HL-60 (cell line): ENCODE measurements around the gene CAMK1D.

Experiments used
- DNase-seq, 2 experiments: peaks; one replicate each; pipeline ENCODE4 v3.0.0-alpha.2; 2010 to 2020; ENCODE audit warnings: low read depth in 1 of 2, low spot score in 1 of 2
- H3K27ac ChIP-seq: fragments of 250-450 bp; sonication (Bioruptor Pico); replicated peaks from 2 replicates; pipeline ENCODE4 v1.5.1; 2020; ENCODE audit warnings: mild to moderate bottlenecking, moderate library complexity
- H3K27me3 ChIP-seq: fragments of 250-450 bp; sonication (Bioruptor Pico); 2 replicates; pipeline ENCODE4 v1.5.1; 2021; ENCODE audit warnings: mild to moderate bottlenecking, moderate library complexity; ENCODE audit not compliant: insufficient read depth, poor library complexity, severe bottlenecking
- H3K4me3 ChIP-seq: replicated peaks from 2 replicates; pipeline ENCODE4 v1.5.1; 2011; ENCODE audit warnings: mild to moderate bottlenecking, control low read depth, low read length; ENCODE audit not compliant: insufficient read depth
- GABPA ChIP-seq: IDR thresholded peaks from 2 replicates; pipeline ENCODE4 v1.6.1; 2012; ENCODE audit warnings: low read depth
- POLR2AphosphoS5 ChIP-seq: IDR thresholded peaks from 2 replicates; pipeline ENCODE4 v1.6.1; 2012; ENCODE audit warnings: low read depth
- SPI1 ChIP-seq: IDR thresholded peaks from 2 replicates; pipeline ENCODE4 v1.6.1; 2012; ENCODE audit warnings: low read depth, mild to moderate bottlenecking, borderline replicate concordance
- TF ChIP-seq, protein P1 (sequence below): IDR thresholded peaks from one replicate; pipeline ENCODE4 v1.5.1; 2011; ENCODE audit warnings: low read length, control low read depth, inconsistent platforms; ENCODE audit not compliant: insufficient read depth
- TF ChIP-seq, protein P2 (sequence below): IDR thresholded peaks from 2 replicates; pipeline ENCODE4 v1.6.1; 2012; ENCODE audit warnings: low read depth; ENCODE audit not compliant: insufficient replicate concordance

Gene CAMK1D

GRCh38 chr10:12733271-12733670 lies 383.9 kb downstream of the CAMK1D start:
- Histone ChIP-seq H3K27ac (no peak overlapping the region), H3K4me3 (no peak overlapping the region), H3K27me3 (no peaks in the 10 kb centered on the region)
- TF ChIP-seq, protein P1, sequence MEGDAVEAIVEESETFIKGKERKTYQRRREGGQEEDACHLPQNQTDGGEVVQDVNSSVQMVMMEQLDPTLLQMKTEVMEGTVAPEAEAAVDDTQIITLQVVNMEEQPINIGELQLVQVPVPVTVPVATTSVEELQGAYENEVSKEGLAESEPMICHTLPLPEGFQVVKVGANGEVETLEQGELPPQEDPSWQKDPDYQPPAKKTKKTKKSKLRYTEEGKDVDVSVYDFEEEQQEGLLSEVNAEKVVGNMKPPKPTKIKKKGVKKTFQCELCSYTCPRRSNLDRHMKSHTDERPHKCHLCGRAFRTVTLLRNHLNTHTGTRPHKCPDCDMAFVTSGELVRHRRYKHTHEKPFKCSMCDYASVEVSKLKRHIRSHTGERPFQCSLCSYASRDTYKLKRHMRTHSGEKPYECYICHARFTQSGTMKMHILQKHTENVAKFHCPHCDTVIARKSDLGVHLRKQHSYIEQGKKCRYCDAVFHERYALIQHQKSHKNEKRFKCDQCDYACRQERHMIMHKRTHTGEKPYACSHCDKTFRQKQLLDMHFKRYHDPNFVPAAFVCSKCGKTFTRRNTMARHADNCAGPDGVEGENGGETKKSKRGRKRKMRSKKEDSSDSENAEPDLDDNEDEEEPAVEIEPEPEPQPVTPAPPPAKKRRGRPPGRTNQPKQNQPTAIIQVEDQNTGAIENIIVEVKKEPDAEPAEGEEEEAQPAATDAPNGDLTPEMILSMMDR = no peak
- TF ChIP-seq SPI1 (no peak), GABPA (no peak), POLR2AphosphoS5 (no peak)
- TF ChIP-seq, protein P2, sequence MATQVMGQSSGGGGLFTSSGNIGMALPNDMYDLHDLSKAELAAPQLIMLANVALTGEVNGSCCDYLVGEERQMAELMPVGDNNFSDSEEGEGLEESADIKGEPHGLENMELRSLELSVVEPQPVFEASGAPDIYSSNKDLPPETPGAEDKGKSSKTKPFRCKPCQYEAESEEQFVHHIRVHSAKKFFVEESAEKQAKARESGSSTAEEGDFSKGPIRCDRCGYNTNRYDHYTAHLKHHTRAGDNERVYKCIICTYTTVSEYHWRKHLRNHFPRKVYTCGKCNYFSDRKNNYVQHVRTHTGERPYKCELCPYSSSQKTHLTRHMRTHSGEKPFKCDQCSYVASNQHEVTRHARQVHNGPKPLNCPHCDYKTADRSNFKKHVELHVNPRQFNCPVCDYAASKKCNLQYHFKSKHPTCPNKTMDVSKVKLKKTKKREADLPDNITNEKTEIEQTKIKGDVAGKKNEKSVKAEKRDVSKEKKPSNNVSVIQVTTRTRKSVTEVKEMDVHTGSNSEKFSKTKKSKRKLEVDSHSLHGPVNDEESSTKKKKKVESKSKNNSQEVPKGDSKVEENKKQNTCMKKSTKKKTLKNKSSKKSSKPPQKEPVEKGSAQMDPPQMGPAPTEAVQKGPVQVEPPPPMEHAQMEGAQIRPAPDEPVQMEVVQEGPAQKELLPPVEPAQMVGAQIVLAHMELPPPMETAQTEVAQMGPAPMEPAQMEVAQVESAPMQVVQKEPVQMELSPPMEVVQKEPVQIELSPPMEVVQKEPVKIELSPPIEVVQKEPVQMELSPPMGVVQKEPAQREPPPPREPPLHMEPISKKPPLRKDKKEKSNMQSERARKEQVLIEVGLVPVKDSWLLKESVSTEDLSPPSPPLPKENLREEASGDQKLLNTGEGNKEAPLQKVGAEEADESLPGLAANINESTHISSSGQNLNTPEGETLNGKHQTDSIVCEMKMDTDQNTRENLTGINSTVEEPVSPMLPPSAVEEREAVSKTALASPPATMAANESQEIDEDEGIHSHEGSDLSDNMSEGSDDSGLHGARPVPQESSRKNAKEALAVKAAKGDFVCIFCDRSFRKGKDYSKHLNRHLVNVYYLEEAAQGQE = no peak
- no peak for DNase-seq

GRCh38 chr10:12735843-12736462 lies 386.6 kb downstream of the CAMK1D start:
- H3K27ac ChIP-seq = no peak overlapping the region
- TF ChIP-seq, protein P1 = no peak
- TF ChIP-seq POLR2AphosphoS5 (no peak), GABPA (no peak)
- TF ChIP-seq, protein P2 = no peak
- H3K4me3 ChIP-seq = no peak overlapping the region
- H3K27me3 ChIP-seq = no peaks in the 10 kb centered on the region
- no peak for DNase-seq

GRCh38 chr10:12740813-12741212 lies 391.5 kb downstream of the CAMK1D start:
- TF ChIP-seq POLR2AphosphoS5 = no peak
- TF ChIP-seq, protein P2 = no peak
- no peak for TF ChIP-seq GABPA
- TF ChIP-seq SPI1 = no peak
- TF ChIP-seq, protein P1 = no peak
- Histone ChIP-seq H3K27ac (no peak overlapping the region), H3K27me3 (no peaks in the 10 kb centered on the region)

More at GRCh38 chr10:12740813-12741212, 391.5 kb downstream of the CAMK1D start:
- H3K4me3 ChIP-seq = no peak overlapping the region
- DNase-seq = no peak
